HG03159 (cell line): ENCODE data around the gene SPATA6.
"Not testable (repeated sequence)": the region's sequence is repeated elsewhere in the genome, so short reads cannot be mapped to it uniquely, and the experiment has no call there.

Source experiments
- ATAC-seq: cut with Tn5 transposase; IDR thresholded peaks from one replicate; pipeline ENCODE4 v1.9.1; 2021; ENCODE audit warnings: mild to moderate bottlenecking, moderate library complexity; ENCODE audit not compliant: unreplicated experiment

The SPATA6 gene

GRCh38 chr1:48471691-48472576 is at the start of gene SPATA6:
TSS of gene SPATA6 (minus strand) at chr1:48472204. CDS start at chr1:48472008, 196 bp downstream.
- ATAC-seq: peak; percentile 98

- ATAC-seq: not testable (repeated sequence)
These were observed 47.9 kb upstream of the SPATA6 start for GRCh38 chr1:48519896-48520295.

GRCh38 chr1:48506870-48507269 is 34.9 kb upstream of the SPATA6 start:
- no peak for ATAC-seq

GRCh38 chr1:48500541-48501450 is 28.8 kb upstream of the SPATA6 start:
- no peak for ATAC-seq

GRCh38 chr1:48499211-48499735 is 27.3 kb upstream of the SPATA6 start:
- no peak for ATAC-seq

GRCh38 chr1:48498096-48498791 is 26.2 kb upstream of the SPATA6 start:
- peak; percentile 90 for ATAC-seq

GRCh38 chr1:48495911-48496310 is 23.9 kb upstream of the SPATA6 start:
- ATAC-seq: no peak

GRCh38 chr1:48495166-48495565 is 23.2 kb upstream of the SPATA6 start:
- ATAC-seq: no peak

GRCh38 chr1:48493970-48494769 is 22.2 kb upstream of the SPATA6 start:
- no peak for ATAC-seq

- ATAC-seq: no peak
These were observed 21.0 kb upstream of the SPATA6 start for GRCh38 chr1:48493041-48493440.

GRCh38 chr1:48492392-48492791 is 20.4 kb upstream of the SPATA6 start:
- ATAC-seq: no peak

- ATAC-seq: no peak
These were observed 16.7 kb upstream of the SPATA6 start for GRCh38 chr1:48488721-48489120.

GRCh38 chr1:48480504-48480903 is 8.5 kb upstream of the SPATA6 start:
- no peak for ATAC-seq

- ATAC-seq: not testable (repeated sequence)
These were observed 8.0 kb upstream of the SPATA6 start for GRCh38 chr1:48480023-48480422.

- ATAC-seq: no peak
These were observed 634 bp upstream of the SPATA6 start for GRCh38 chr1:48472638-48473037.

- no peak for ATAC-seq
These were observed 884 bp downstream of the SPATA6 start for GRCh38 chr1:48470950-48471690.

GRCh38 chr1:48470481-48470855 is 1.5 kb downstream of the SPATA6 start:
- ATAC-seq: no peak

GRCh38 chr1:48469616-48470480 is 2.2 kb downstream of the SPATA6 start:
- ATAC-seq: no peak
